Subcutaneous adipose tissue (tissue), 4 donors: ENCODE measurements around the gene SLC38A9. TPM values are rescaled to one million over a fixed set of nuclear protein-coding genes. Genes with fewer than 3 reads are reported as not detected.

Source experiments
- CTCF ChIP-seq: fragments of 450-650 bp; IDR thresholded peaks from one replicate; pipeline ENCODE4 v1.5.1; 2016; ENCODE audit warnings: low read depth, mild to moderate bottlenecking, control low read depth, antibody characterized with exemption, moderate library complexity
- total RNA-seq, 4 donors: library from RNA; depleted of rRNA; stranded (reverse); fragments of >200 nt; gene quantifications; one replicate each; pipeline ENCODE4 v1.1.0, GENCODE V29; 2016

Gene SLC38A9
- total RNA-seq, 4 donors from 2014 or later, result 20.2 to 33.5 (median 28.8) TPM

DNA sequence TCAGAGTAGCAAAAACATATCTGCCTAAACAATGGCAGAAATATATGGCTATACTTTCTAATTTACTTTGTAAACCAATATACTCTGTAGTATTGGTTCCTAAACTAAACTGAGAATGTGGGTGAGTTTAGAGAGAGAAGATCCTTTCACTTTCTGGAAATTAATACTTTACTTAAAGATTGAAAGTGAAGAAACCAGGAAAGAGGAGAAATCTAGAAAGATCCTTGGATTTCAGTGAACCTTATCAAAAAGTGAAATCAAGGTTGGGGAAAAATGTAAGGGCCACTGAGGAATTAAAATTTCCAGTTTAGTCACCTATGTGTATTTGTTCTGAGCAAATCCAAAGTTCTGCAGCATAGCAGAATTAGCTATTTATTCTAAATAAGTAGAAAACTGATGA, 5.9 kb downstream of the SLC38A9 start:
- no peak for TF ChIP-seq CTCF

DNA sequence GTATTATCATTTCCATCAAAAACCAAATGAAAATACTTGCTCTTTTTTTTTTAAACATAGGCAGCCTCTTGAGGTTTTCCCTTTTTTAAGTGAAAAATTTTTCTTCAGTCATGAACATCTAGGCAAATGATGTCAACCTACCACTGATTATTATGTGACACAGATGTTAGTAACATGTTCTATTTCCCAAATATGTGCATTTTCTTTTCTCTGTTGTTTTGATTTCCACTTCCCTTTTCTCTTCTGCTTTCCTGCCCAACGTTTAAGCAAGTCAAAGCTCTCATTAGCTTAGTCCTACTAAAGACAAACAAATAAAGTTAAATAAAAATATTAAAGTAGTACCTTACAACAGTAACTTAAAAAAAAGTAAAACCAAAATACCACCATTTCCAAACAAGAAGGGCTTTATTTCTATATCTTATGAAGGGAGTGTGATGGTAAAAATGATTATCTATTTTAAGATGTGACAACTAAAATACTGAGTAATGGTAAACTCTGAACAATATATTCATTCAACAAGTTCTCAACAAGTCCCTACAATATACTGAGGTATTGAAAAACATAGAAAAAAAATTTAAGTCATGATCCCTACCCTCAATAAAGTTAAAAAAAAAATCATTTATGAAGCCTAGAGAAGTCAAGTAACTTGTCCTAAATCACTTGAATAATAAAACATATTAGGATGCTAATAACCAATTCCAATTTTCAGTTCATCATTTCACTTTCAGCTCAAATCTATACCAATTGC, 9.4 kb downstream of the SLC38A9 start:
- TF ChIP-seq CTCF, result no peak

DNA sequence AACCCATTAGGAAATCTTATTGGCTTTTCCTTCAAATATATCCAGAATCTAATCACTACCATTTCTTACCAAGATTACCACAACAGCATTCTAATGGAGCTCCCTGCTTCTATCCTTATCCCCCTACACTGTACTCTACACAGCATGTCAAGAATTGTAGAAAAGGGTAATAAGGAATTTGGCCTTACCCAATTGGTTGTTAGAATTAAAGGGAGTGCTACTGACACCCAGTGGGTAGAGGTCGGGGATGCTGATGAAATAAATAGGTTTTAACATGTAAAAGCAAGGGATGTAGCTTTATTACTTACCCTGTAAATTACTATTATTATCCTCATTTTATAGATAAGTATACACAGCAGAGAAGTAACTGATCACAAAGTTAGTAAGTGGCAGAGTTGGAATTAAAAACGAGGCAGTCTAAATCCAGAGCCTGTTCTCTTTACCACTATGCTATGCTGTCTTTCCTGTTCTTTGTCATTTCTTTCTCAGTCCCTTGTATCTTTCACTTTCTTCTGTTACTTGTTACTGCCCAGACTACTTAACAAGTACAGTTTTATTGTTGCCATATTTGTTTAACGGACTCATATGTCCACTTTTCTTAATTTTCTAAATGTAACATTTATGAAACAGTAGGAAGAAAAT, 10.5 kb downstream of the SLC38A9 start:
- TF ChIP-seq CTCF, result no peak

GRCh38 chr5:55700745-55701144, 11.4 kb downstream of the SLC38A9 start:
- no peak for TF ChIP-seq CTCF

DNA sequence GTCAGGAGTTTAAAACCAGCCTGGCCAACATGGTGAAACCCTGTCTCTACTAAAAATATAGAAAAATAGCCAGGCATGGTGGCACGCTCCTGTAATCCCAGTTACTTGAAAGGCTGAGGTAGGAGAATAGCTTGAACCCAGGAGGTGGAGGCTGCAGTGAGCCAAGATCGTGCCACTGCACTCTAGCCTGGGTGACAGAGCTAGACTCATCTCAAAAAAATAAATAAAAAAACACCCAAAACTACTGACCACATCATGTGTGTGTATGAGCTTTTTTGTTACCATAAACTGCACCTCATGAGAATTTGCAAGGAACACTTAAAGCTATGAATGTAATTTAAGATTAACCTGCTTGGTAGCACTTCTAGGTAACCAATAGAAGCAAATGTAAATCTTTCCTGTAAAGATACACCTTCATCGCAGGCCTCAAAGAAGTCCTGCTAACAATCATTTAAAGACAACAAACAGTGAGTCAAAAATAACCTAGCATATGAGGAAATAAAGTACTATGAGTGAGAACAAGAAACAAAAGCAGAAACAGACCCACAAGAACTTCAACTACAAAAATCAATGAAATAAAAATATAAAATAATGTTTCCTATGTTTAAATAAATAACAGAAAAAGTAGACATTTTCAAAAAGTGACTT, 13.0 kb downstream of the SLC38A9 start:
- no peak for TF ChIP-seq CTCF

DNA sequence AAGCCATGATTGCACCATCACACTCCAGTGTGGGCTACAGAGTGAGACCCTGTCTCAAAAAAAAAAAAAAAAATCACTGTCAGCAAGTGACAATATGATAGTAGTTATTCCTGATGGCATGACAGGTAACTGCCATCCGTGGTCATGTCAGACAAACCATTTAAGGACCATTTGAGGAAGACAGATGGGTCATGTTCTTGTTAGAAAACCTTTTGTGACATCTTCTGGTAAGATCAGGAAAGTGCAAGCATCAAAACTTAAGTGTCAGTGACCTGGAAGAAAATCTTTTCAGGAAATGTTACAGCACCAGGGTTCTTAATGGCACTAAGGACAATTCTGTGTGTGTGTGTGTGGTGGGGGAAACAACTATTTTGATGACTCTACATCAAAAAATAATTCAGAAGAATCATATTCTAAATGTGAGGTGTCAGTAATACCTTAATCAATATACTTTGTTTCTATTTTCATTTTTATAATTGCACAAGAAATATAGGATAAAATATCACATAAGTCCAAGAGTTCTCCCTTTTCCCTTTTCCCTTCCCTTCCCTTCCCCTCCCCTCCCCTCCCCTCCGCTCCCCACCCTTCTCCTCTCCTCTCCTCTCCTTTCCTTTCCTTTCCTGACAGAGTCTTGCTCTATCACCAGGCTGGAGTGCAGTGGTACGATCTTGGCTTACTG, 17.8 kb downstream of the SLC38A9 start:
- no peak for TF ChIP-seq CTCF

GRCh38 chr5:55692509-55692908, 19.6 kb downstream of the SLC38A9 start:
- no peak for TF ChIP-seq CTCF
